ENCODE data around the gene HACD4.

DNA sequence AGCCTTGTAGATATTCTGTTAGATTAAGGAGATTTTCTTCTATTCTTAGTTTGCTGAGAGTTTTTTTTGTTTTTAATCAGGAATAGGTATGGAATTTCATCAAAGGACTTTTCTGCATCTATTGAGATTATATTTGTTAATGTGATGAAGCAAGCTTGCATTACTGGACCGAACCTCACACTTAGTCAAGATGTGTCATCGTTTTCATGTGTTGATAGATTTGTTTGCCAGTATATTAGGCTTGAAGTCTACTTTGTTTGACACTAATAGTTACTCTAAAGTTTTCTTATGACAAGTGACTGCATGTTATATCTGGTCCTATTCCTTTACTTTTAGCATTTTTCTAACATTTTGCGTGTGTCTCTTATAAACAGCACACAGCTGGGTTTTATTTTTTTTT lies 12.4 kb upstream of the HACD4 start:
- TF ChIP-seq POLR2A (IDR thresholded peaks at IDR 0.05; ENCODE audit: low read length) (no peak), GATA1 (IDR thresholded peaks at IDR 0.05; ENCODE audit: low read depth, low read length) (no peak)

Data from erythroblast (primary cell).